ENCODE results near the gene ANKRD13B.
A peak's percentile ranks its signal among the peaks of the same experiment; 100 is the strongest.

Gene ANKRD13B

GRCh38 chr17:29630630-29631193 is 37.8 kb downstream of the ANKRD13B start:
- Histone ChIP-seq H2AFZ (no peak overlapping the region), H3K4me1 (peaks cover 24% of the 10 kb centered on the region), H3K9ac (no peak overlapping the region), H3K27me3 (ENCODE audit: control insufficient read depth, insufficient read depth, low read length) (no peaks in the 10 kb centered on the region), H3K9me3 (ENCODE audit: control insufficient read depth, low read length) (no peaks in the 10 kb centered on the region), H3K4me3 (ENCODE audit: low read depth, low read length) (no peak overlapping the region), H3K79me2 (no peaks in the 10 kb centered on the region), H3K4me2 (ENCODE audit: low read length) (no peak overlapping the region), H3K36me3 (ENCODE audit: control insufficient read depth, insufficient read depth, low read length) (no peaks in the 10 kb centered on the region), H3K27ac (no peak overlapping the region)
- no peak for TF ChIP-seq CTCF (IDR thresholded peaks at IDR 0.05)

- Histone ChIP-seq H3K4me2 (ENCODE audit: low read length) (no peak overlapping the region), H3K9me3 (ENCODE audit: control insufficient read depth, low read length) (no peaks in the 10 kb centered on the region), H3K79me2 (no peaks in the 10 kb centered on the region), H3K9ac (no peak overlapping the region), H3K4me3 (ENCODE audit: low read depth, low read length) (no peak overlapping the region), H3K4me1 (peaks cover 5% of the 10 kb centered on the region), H3K27me3 (ENCODE audit: control insufficient read depth, insufficient read depth, low read length) (no peaks in the 10 kb centered on the region), H3K27ac (no peak overlapping the region), H2AFZ (no peak overlapping the region), H3K36me3 (ENCODE audit: control insufficient read depth, insufficient read depth, low read length) (no peaks in the 10 kb centered on the region)
- TF ChIP-seq CTCF (IDR thresholded peaks at IDR 0.05), result no peak
Observed at GRCh38 chr17:29633886-29634285, 41.0 kb downstream of the ANKRD13B start.

- H3K27ac ChIP-seq, result no peak overlapping the region
- H3K4me1 ChIP-seq, result peaks cover 19% of the 10 kb centered on the region
- no peaks in the 10 kb centered on the region for H3K9me3 ChIP-seq (ENCODE audit: control insufficient read depth, low read length)
- H3K27me3 ChIP-seq (ENCODE audit: control insufficient read depth, insufficient read depth, low read length), result no peaks in the 10 kb centered on the region
- no peak overlapping the region for H2AFZ ChIP-seq
- H3K4me2 ChIP-seq (ENCODE audit: low read length), result no peak overlapping the region
- H3K79me2 ChIP-seq, result no peaks in the 10 kb centered on the region
- H3K36me3 ChIP-seq (ENCODE audit: control insufficient read depth, insufficient read depth, low read length), result no peaks in the 10 kb centered on the region
- H3K4me3 ChIP-seq (ENCODE audit: low read depth, low read length), result no peak overlapping the region
- no peak overlapping the region for H3K9ac ChIP-seq
- no peak for TF ChIP-seq CTCF (IDR thresholded peaks at IDR 0.05)
Observed at GRCh38 chr17:29640413-29640812, 47.5 kb downstream of the ANKRD13B start.

GRCh38 chr17:29640981-29641642 is 48.2 kb downstream of the ANKRD13B start:
- no peaks in the 10 kb centered on the region for H3K36me3 ChIP-seq (ENCODE audit: control insufficient read depth, insufficient read depth, low read length)
- no peaks in the 10 kb centered on the region for H3K27me3 ChIP-seq (ENCODE audit: control insufficient read depth, insufficient read depth, low read length)
- no peak for TF ChIP-seq CTCF (IDR thresholded peaks at IDR 0.05)
- H2AFZ ChIP-seq, result no peak overlapping the region
- no peak overlapping the region for H3K4me2 ChIP-seq (ENCODE audit: low read length)
- H3K9me3 ChIP-seq (ENCODE audit: control insufficient read depth, low read length), result no peaks in the 10 kb centered on the region
- no peaks in the 10 kb centered on the region for H3K79me2 ChIP-seq
- no peak overlapping the region for H3K27ac ChIP-seq
- no peak overlapping the region for H3K4me3 ChIP-seq (ENCODE audit: low read depth, low read length)
- H3K9ac ChIP-seq, result no peak overlapping the region
- peaks cover 26% of the 10 kb centered on the region for H3K4me1 ChIP-seq

GRCh38 chr17:29642171-29642611 is 49.3 kb downstream of the ANKRD13B start:
- Histone ChIP-seq H3K9ac (no peak overlapping the region), H3K4me3 (ENCODE audit: low read depth, low read length) (no peak overlapping the region), H3K27ac (peak overlapping the region; percentile 60), H3K27me3 (ENCODE audit: control insufficient read depth, insufficient read depth, low read length) (no peaks in the 10 kb centered on the region), H3K4me1 (peaks cover 27% of the 10 kb centered on the region), H3K36me3 (ENCODE audit: control insufficient read depth, insufficient read depth, low read length) (no peaks in the 10 kb centered on the region), H3K4me2 (ENCODE audit: low read length) (peak overlapping the region; percentile 53), H3K9me3 (ENCODE audit: control insufficient read depth, low read length) (no peaks in the 10 kb centered on the region), H2AFZ (peak overlapping the region; percentile 26), H3K79me2 (no peaks in the 10 kb centered on the region)
- no peak for TF ChIP-seq CTCF (IDR thresholded peaks at IDR 0.05)

Data from parathyroid adenoma (tissue), 2 donors.